GM19025 (cell line): ENCODE data around the gene LRRC55.
"Not testable (repeated sequence)": the region's sequence is repeated elsewhere in the genome, so short reads cannot be mapped to it uniquely, and the experiment has no call there.

Source experiments
- ATAC-seq: cut with Tn5 transposase; IDR thresholded peaks from one replicate; pipeline ENCODE4 v1.9.1; 2021; ENCODE audit warnings: mild to moderate bottlenecking, low read depth, moderate library complexity; ENCODE audit not compliant: unreplicated experiment

Gene LRRC55

GRCh38 chr11:57160665-57161064, 21.1 kb upstream of the LRRC55 start:
- ATAC-seq, result no peak

- ATAC-seq, result no peak
These were observed 20.4 kb upstream of the LRRC55 start for GRCh38 chr11:57161351-57161750.

- no peak for ATAC-seq
These were observed 19.4 kb upstream of the LRRC55 start for GRCh38 chr11:57162179-57162898.

GRCh38 chr11:57163160-57163868, 18.4 kb upstream of the LRRC55 start:
- no peak for ATAC-seq

- no peak for ATAC-seq
These were observed 17.4 kb upstream of the LRRC55 start for GRCh38 chr11:57164317-57164716.

GRCh38 chr11:57167125-57167846, 14.5 kb upstream of the LRRC55 start:
- ATAC-seq, result no peak

- ATAC-seq, result not testable (repeated sequence)
These were observed 11.9 kb upstream of the LRRC55 start for GRCh38 chr11:57169732-57170313.

- no peak for ATAC-seq
These were observed 9.7 kb upstream of the LRRC55 start for GRCh38 chr11:57172031-57172430.

- ATAC-seq, result no peak
These were observed 7.1 kb upstream of the LRRC55 start for GRCh38 chr11:57174656-57175055.

GRCh38 chr11:57175478-57175877, 6.3 kb upstream of the LRRC55 start:
- no peak for ATAC-seq

GRCh38 chr11:57178334-57178733, 3.4 kb upstream of the LRRC55 start:
- ATAC-seq, result no peak

- ATAC-seq, result no peak
These were observed 2.1 kb upstream of the LRRC55 start for GRCh38 chr11:57179681-57180080.

GRCh38 chr11:57180081-57180561, 1.6 kb upstream of the LRRC55 start:
- ATAC-seq, result no peak

GRCh38 chr11:57180964-57181363, 789 bp upstream of the LRRC55 start:
- no peak for ATAC-seq

GRCh38 chr11:57182896-57183295, 1.1 kb downstream of the LRRC55 start:
- no peak for ATAC-seq

GRCh38 chr11:57190548-57190947, 8.8 kb downstream of the LRRC55 start:
- no peak for ATAC-seq

GRCh38 chr11:57191311-57192219, 9.8 kb downstream of the LRRC55 start:
- ATAC-seq, result no peak

GRCh38 chr11:57192316-57192715, 10.6 kb downstream of the LRRC55 start:
- no peak for ATAC-seq

- no peak for ATAC-seq
These were observed 14.8 kb downstream of the LRRC55 start for GRCh38 chr11:57196596-57196995.

GRCh38 chr11:57197762-57198161, 16.0 kb downstream of the LRRC55 start:
- ATAC-seq, result no peak
